ENCODE results near the gene DCC.

Gene DCC

GRCh38 chr18:52678551-52678950, 338.6 kb downstream of the DCC start:
- in situ Hi-C loops (cut with HindIII; ENCODE audit: low sequenced_read_pairs): no loop called here
- no peak for TF ChIP-seq CTCF (IDR thresholded peaks at IDR 0.05; ENCODE audit: low read depth, low read length)
- no peak overlapping the region for H3K4me3 ChIP-seq (ENCODE audit: low read depth, low read length)
- DNase-seq (ENCODE audit: low read depth, low spot score): no peak

- no peak for TF ChIP-seq CTCF (IDR thresholded peaks at IDR 0.05; ENCODE audit: low read depth, low read length)
- H3K4me3 ChIP-seq (ENCODE audit: low read depth, low read length): no peak overlapping the region
- in situ Hi-C loops (cut with HindIII; ENCODE audit: low sequenced_read_pairs): no loop called here
- no peak for DNase-seq (ENCODE audit: low read depth, low spot score)
These were observed 339.4 kb downstream of the DCC start for GRCh38 chr18:52679354-52679753.

GRCh38 chr18:52682260-52682659, 342.3 kb downstream of the DCC start:
- in situ Hi-C loops (cut with HindIII; ENCODE audit: low sequenced_read_pairs): no loop called here
- DNase-seq (ENCODE audit: low read depth, low spot score): no peak
- no peak overlapping the region for H3K4me3 ChIP-seq (ENCODE audit: low read depth, low read length)
- no peak for TF ChIP-seq CTCF (IDR thresholded peaks at IDR 0.05; ENCODE audit: low read depth, low read length)

GRCh38 chr18:52685316-52685715, 345.3 kb downstream of the DCC start:
- DNase-seq (ENCODE audit: low read depth, low spot score): no peak
- no peak for TF ChIP-seq CTCF (IDR thresholded peaks at IDR 0.05; ENCODE audit: low read depth, low read length)
- no peak overlapping the region for H3K4me3 ChIP-seq (ENCODE audit: low read depth, low read length)
- in situ Hi-C loops (cut with HindIII; ENCODE audit: low sequenced_read_pairs): no loop called here

GRCh38 chr18:52691841-52692240, 351.8 kb downstream of the DCC start:
- H3K4me3 ChIP-seq (ENCODE audit: low read depth, low read length): no peak overlapping the region
- no peak for DNase-seq (ENCODE audit: low read depth, low spot score)
- in situ Hi-C loops (cut with HindIII; ENCODE audit: low sequenced_read_pairs): no loop called here
- no peak for TF ChIP-seq CTCF (IDR thresholded peaks at IDR 0.05; ENCODE audit: low read depth, low read length)

GRCh38 chr18:52694804-52695203, 354.8 kb downstream of the DCC start:
- no peak overlapping the region for H3K4me3 ChIP-seq (ENCODE audit: low read depth, low read length)
- TF ChIP-seq CTCF (IDR thresholded peaks at IDR 0.05; ENCODE audit: low read depth, low read length): peak; percentile 63
- in situ Hi-C loops (cut with HindIII; ENCODE audit: low sequenced_read_pairs): no loop called here
- DNase-seq (ENCODE audit: low read depth, low spot score): peak; percentile 12

- no peak overlapping the region for H3K4me3 ChIP-seq (ENCODE audit: low read depth, low read length)
- in situ Hi-C loops (cut with HindIII; ENCODE audit: low sequenced_read_pairs): no loop called here
- DNase-seq (ENCODE audit: low read depth, low spot score): no peak
- no peak for TF ChIP-seq CTCF (IDR thresholded peaks at IDR 0.05; ENCODE audit: low read depth, low read length)
These were observed 360.1 kb downstream of the DCC start for GRCh38 chr18:52700116-52700515.
